ENCODE measurements around the gene KCND2.

Gene KCND2

DNA sequence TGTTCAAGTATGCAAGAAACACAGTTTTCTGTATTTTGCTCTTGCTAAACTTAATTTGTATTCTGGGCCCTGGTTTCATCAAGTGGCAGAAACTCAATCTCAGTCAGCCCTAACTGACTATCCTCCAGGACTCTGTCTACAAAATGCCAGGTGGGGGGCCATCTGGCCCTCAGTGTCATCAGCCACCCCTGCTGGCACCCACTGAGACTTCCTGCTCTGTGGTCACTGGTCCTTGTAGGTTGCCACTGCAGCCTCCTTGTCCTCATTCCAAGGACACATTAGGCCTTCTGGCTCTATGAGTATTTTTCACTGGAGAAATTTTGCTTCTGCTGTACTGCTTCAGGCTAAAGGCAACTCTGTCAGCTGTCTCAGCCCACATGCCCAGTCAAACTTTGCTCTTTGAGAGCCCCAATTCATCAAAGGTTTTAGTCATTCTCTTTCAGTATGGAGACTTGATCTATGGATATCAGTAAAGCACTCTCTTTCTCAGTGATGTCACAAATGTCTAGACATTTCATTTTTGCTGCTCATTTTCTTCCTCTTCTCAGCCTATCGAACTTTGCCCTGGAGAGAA is 163.6 kb downstream of the KCND2 start:
- Histone ChIP-seq H3K27me3 (replicated peaks in 2 of 5; ENCODE audit: control insufficient read depth in 4 of 5, insufficient read depth in 5 of 5, low read length in 4 of 5) (no peaks in the 10 kb centered on the region), H3K27ac (ENCODE audit: insufficient read depth in 1 of 2, low read depth in 1 of 2, low read length in 2 of 2, poor library complexity in 1 of 2, severe bottlenecking in 2 of 2) (no peak overlapping the region), H3K36me3 (ENCODE audit: control insufficient read depth in 4 of 4, insufficient read depth in 4 of 4, low read length in 3 of 4) (no peaks in the 10 kb centered on the region), H3K4me1 (ENCODE audit: control extremely low read depth in 1 of 4, control insufficient read depth in 4 of 4, insufficient read depth in 4 of 4, low read length in 3 of 4) (no peaks in the 10 kb centered on the region), H3K9me3 (ENCODE audit: control extremely low read depth in 1 of 5, control insufficient read depth in 4 of 5, insufficient read depth in 2 of 5, low read depth in 1 of 5, low read length in 4 of 5) (no peaks in the 10 kb centered on the region), H3K4me3 (ENCODE audit: control insufficient read depth in 1 of 7, extremely low read depth in 1 of 7, insufficient read depth in 4 of 7, low read depth in 2 of 7, low read length in 6 of 7) (no peak overlapping the region)
- POLR2A ChIA-PET: no interaction called here
- WGBS (ENCODE audit: insufficient coverage): no CpG with 5 or more reads among the region's 1 CpG
- CTCF ChIA-PET: no interaction called here
- no peak for DNase-seq

DNA sequence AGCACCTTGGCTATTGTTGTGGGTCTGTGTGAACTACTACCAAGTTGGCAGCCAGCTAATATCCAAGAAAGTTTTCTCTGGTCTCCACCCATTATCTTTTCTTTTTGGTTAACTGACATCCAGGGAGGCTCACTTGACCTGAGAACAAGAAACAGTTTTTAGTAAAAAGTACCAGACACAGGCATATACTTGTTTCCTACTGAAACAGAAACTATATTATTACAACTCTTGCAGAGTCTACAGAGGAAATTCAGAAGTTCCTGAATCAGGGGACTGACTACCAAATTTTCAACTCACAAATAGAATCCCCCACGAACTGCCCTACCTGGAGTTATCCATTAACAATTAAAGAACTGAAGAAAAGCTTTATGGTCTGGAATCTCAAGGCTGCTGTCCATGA is 168.9 kb downstream of the KCND2 start:
- no peaks in the 10 kb centered on the region for H3K36me3 ChIP-seq (ENCODE audit: control insufficient read depth in 4 of 4, insufficient read depth in 4 of 4, low read length in 3 of 4)
- POLR2A ChIA-PET: no interaction called here
- DNase-seq: no peak
- no peaks in the 10 kb centered on the region for H3K9me3 ChIP-seq (ENCODE audit: control extremely low read depth in 1 of 5, control insufficient read depth in 4 of 5, insufficient read depth in 2 of 5, low read depth in 1 of 5, low read length in 4 of 5)
- H3K4me3 ChIP-seq (ENCODE audit: control insufficient read depth in 1 of 7, extremely low read depth in 1 of 7, insufficient read depth in 4 of 7, low read depth in 2 of 7, low read length in 6 of 7): no peak overlapping the region
- no peaks in the 10 kb centered on the region for H3K4me1 ChIP-seq (ENCODE audit: control extremely low read depth in 1 of 4, control insufficient read depth in 4 of 4, insufficient read depth in 4 of 4, low read length in 3 of 4)
- H3K27ac ChIP-seq (ENCODE audit: insufficient read depth in 1 of 2, low read depth in 1 of 2, low read length in 2 of 2, poor library complexity in 1 of 2, severe bottlenecking in 2 of 2): no peak overlapping the region
- WGBS (ENCODE audit: insufficient coverage): no CpG with 5 or more reads among the region's 1 CpG
- no peaks in the 10 kb centered on the region for H3K27me3 ChIP-seq (replicated peaks in 2 of 5; ENCODE audit: control insufficient read depth in 4 of 5, insufficient read depth in 5 of 5, low read length in 4 of 5)
- CTCF ChIA-PET: no interaction called here

- Histone ChIP-seq H3K4me3 (ENCODE audit: control insufficient read depth in 1 of 7, extremely low read depth in 1 of 7, insufficient read depth in 4 of 7, low read depth in 2 of 7, low read length in 6 of 7) (no peak overlapping the region), H3K27me3 (replicated peaks in 2 of 5; ENCODE audit: control insufficient read depth in 4 of 5, insufficient read depth in 5 of 5, low read length in 4 of 5) (no peaks in the 10 kb centered on the region), H3K36me3 (ENCODE audit: control insufficient read depth in 4 of 4, insufficient read depth in 4 of 4, low read length in 3 of 4) (no peaks in the 10 kb centered on the region), H3K9me3 (ENCODE audit: control extremely low read depth in 1 of 5, control insufficient read depth in 4 of 5, insufficient read depth in 2 of 5, low read depth in 1 of 5, low read length in 4 of 5) (no peaks in the 10 kb centered on the region), H3K4me1 (ENCODE audit: control extremely low read depth in 1 of 4, control insufficient read depth in 4 of 4, insufficient read depth in 4 of 4, low read length in 3 of 4) (no peaks in the 10 kb centered on the region), H3K27ac (ENCODE audit: insufficient read depth in 1 of 2, low read depth in 1 of 2, low read length in 2 of 2, poor library complexity in 1 of 2, severe bottlenecking in 2 of 2) (no peak overlapping the region)
- POLR2A ChIA-PET: no interaction called here
- CTCF ChIA-PET: no interaction called here
- no peak for DNase-seq
- no CpG with 5 or more reads among the region's 2 CpGs for WGBS (ENCODE audit: insufficient coverage)
These were observed 169.9 kb downstream of the KCND2 start for GRCh38 chr7:120442838-120443237.

DNA sequence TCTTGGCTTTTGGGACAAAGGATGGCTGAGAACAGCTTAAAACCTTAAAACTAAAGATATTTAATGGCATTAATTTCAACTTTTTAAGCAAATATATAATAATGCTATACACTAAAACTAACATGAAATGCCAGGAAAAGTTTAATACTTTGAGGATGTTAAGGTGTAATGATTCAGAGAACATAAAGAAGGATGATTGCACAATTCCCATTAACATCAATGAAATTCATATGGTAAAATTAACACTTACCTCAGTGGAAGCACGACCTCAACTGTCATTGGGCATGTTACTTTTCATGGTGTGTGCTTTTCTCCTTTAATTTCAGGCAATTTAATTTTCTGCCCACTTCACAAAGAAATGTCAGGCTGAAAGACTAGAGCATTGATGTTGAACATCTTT is 171.7 kb downstream of the KCND2 start:
- H3K9me3 ChIP-seq (ENCODE audit: control extremely low read depth in 1 of 5, control insufficient read depth in 4 of 5, insufficient read depth in 2 of 5, low read depth in 1 of 5, low read length in 4 of 5): no peaks in the 10 kb centered on the region
- no peak for DNase-seq
- no peaks in the 10 kb centered on the region for H3K4me1 ChIP-seq (ENCODE audit: control extremely low read depth in 1 of 4, control insufficient read depth in 4 of 4, insufficient read depth in 4 of 4, low read length in 3 of 4)
- CTCF ChIA-PET: no interaction called here
- WGBS (ENCODE audit: insufficient coverage): 80% methylated on average over 1 of the region's 1 CpG
- POLR2A ChIA-PET: no interaction called here
- H3K4me3 ChIP-seq (ENCODE audit: control insufficient read depth in 1 of 7, extremely low read depth in 1 of 7, insufficient read depth in 4 of 7, low read depth in 2 of 7, low read length in 6 of 7): no peak overlapping the region
- H3K27ac ChIP-seq (ENCODE audit: insufficient read depth in 1 of 2, low read depth in 1 of 2, low read length in 2 of 2, poor library complexity in 1 of 2, severe bottlenecking in 2 of 2): no peak overlapping the region
- H3K27me3 ChIP-seq (replicated peaks in 2 of 5; ENCODE audit: control insufficient read depth in 4 of 5, insufficient read depth in 5 of 5, low read length in 4 of 5): no peaks in the 10 kb centered on the region
- no peaks in the 10 kb centered on the region for H3K36me3 ChIP-seq (ENCODE audit: control insufficient read depth in 4 of 4, insufficient read depth in 4 of 4, low read length in 3 of 4)

- Histone ChIP-seq H3K4me1 (ENCODE audit: control extremely low read depth in 1 of 4, control insufficient read depth in 4 of 4, insufficient read depth in 4 of 4, low read length in 3 of 4) (no peaks in the 10 kb centered on the region), H3K27me3 (replicated peaks in 2 of 5; ENCODE audit: control insufficient read depth in 4 of 5, insufficient read depth in 5 of 5, low read length in 4 of 5) (no peaks in the 10 kb centered on the region), H3K9me3 (ENCODE audit: control extremely low read depth in 1 of 5, control insufficient read depth in 4 of 5, insufficient read depth in 2 of 5, low read depth in 1 of 5, low read length in 4 of 5) (no peaks in the 10 kb centered on the region), H3K27ac (ENCODE audit: insufficient read depth in 1 of 2, low read depth in 1 of 2, low read length in 2 of 2, poor library complexity in 1 of 2, severe bottlenecking in 2 of 2) (no peak overlapping the region), H3K4me3 (ENCODE audit: control insufficient read depth in 1 of 7, extremely low read depth in 1 of 7, insufficient read depth in 4 of 7, low read depth in 2 of 7, low read length in 6 of 7) (no peak overlapping the region), H3K36me3 (ENCODE audit: control insufficient read depth in 4 of 4, insufficient read depth in 4 of 4, low read length in 3 of 4) (no peaks in the 10 kb centered on the region)
- ChIA-PET POLR2A (no interaction called here), CTCF (no interaction called here)
- DNase-seq: no peak
- no CpG with 5 or more reads among the region's 2 CpGs for WGBS (ENCODE audit: insufficient coverage)
These were observed 172.3 kb downstream of the KCND2 start for GRCh38 chr7:120445276-120445675.

DNA sequence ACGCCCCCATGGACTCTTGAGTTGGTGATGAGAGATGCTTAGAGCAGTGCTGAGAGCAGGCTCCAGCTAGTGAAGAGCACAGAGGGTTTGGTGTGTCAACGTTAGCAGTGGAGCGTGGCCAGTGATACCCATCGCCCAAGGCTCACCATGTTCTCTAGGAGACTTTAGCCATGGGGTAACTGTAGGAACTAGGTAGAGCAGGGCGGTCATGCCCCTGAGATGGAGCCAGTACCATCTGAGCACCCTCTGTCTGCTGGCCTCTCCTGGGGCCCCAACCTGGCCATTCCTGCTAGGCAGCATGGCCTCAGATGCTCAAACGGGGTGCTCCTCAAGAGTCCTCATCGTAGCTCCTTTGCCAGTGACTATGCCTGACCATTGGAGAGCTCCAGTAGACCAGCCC is 179.7 kb downstream of the KCND2 start:
- 84% methylated on average over 7 of the region's 7 CpGs for WGBS (ENCODE audit: insufficient coverage)
- CTCF ChIA-PET: no interaction called here

GRCh38 chr7:120456699-120457098 is 183.7 kb downstream of the KCND2 start:
- H3K36me3 ChIP-seq (ENCODE audit: control insufficient read depth in 4 of 4, insufficient read depth in 4 of 4, low read length in 3 of 4): no peaks in the 10 kb centered on the region
- no peaks in the 10 kb centered on the region for H3K4me1 ChIP-seq (ENCODE audit: control extremely low read depth in 1 of 4, control insufficient read depth in 4 of 4, insufficient read depth in 4 of 4, low read length in 3 of 4)
- ChIA-PET CTCF (no interaction called here), POLR2A (no interaction called here)
- peaks cover 0 to 6% (median 0%) of the 10 kb centered on the region in 5 experiments for H3K9me3 ChIP-seq (ENCODE audit: control extremely low read depth in 1 of 5, control insufficient read depth in 4 of 5, insufficient read depth in 2 of 5, low read depth in 1 of 5, low read length in 4 of 5)
- DNase-seq: no peak
- H3K27ac ChIP-seq (ENCODE audit: insufficient read depth in 1 of 2, low read depth in 1 of 2, low read length in 2 of 2, poor library complexity in 1 of 2, severe bottlenecking in 2 of 2): no peak overlapping the region
- no peak overlapping the region for H3K4me3 ChIP-seq (ENCODE audit: control insufficient read depth in 1 of 7, extremely low read depth in 1 of 7, insufficient read depth in 4 of 7, low read depth in 2 of 7, low read length in 6 of 7)
- no peaks in the 10 kb centered on the region for H3K27me3 ChIP-seq (replicated peaks in 2 of 5; ENCODE audit: control insufficient read depth in 4 of 5, insufficient read depth in 5 of 5, low read length in 4 of 5)
- WGBS (ENCODE audit: insufficient coverage): 70% methylated on average over 1 of the region's 1 CpG

More for the DNA sequence above, 179.7 kb downstream of the KCND2 start:
- H3K4me3 ChIP-seq (ENCODE audit: control insufficient read depth in 1 of 7, extremely low read depth in 1 of 7, insufficient read depth in 4 of 7, low read depth in 2 of 7, low read length in 6 of 7): no peak overlapping the region
- POLR2A ChIA-PET: no interaction called here
- H3K27me3 ChIP-seq (replicated peaks in 2 of 5; ENCODE audit: control insufficient read depth in 4 of 5, insufficient read depth in 5 of 5, low read length in 4 of 5): no peaks in the 10 kb centered on the region
- DNase-seq: no peak
- H3K27ac ChIP-seq (ENCODE audit: insufficient read depth in 1 of 2, low read depth in 1 of 2, low read length in 2 of 2, poor library complexity in 1 of 2, severe bottlenecking in 2 of 2): no peak overlapping the region
- H3K36me3 ChIP-seq (ENCODE audit: control insufficient read depth in 4 of 4, insufficient read depth in 4 of 4, low read length in 3 of 4): no peaks in the 10 kb centered on the region
- H3K4me1 ChIP-seq (ENCODE audit: control extremely low read depth in 1 of 4, control insufficient read depth in 4 of 4, insufficient read depth in 4 of 4, low read length in 3 of 4): no peaks in the 10 kb centered on the region
- peaks cover 0 to 6% (median 0%) of the 10 kb centered on the region in 5 experiments for H3K9me3 ChIP-seq (ENCODE audit: control extremely low read depth in 1 of 5, control insufficient read depth in 4 of 5, insufficient read depth in 2 of 5, low read depth in 1 of 5, low read length in 4 of 5)
